Measurements from ENCODE around the gene CDKL1.

Gene CDKL1

GRCh38 chr14:50407111-50407812, 10.6 kb upstream of the CDKL1 start:
- TF ChIP-seq REST (IDR thresholded peaks at IDR 0.05; ENCODE audit: low read depth) (no peak), NFIC (IDR thresholded peaks at IDR 0.05) (no peak), EP300 (IDR thresholded peaks at IDR 0.05; ENCODE audit: borderline replicate concordance) (no peak)

DNA sequence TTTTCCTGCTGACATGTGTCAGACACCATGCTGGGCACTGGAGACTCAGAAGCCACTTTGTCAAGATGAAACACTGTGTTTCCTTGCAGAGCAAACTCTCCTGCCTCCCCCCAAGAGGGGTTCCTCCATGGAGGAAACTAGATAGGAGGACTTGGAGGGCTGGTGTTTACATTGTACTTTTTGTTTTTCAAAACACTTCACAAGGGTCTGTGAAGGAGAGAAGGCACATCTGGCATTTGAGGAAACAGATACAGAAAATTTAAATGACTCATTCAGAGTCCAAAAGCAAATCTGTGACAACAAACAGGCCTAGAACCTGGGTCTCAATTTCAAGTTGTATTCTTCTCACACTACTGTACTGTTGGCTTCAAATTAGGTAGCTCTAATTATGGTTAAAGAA, 6.7 kb upstream of the CDKL1 start:
- TF ChIP-seq CEBPB (IDR thresholded peaks at IDR 0.05) = no peak
- TF ChIP-seq FOXM1 (IDR thresholded peaks at IDR 0.05; ENCODE audit: borderline replicate concordance, low read depth) = no peak
- no peak for TF ChIP-seq TEAD4 (IDR thresholded peaks at IDR 0.05)
- no peak for TF ChIP-seq MAX (IDR thresholded peaks at IDR 0.05)
- no peak for TF ChIP-seq TCF12 (IDR thresholded peaks at IDR 0.05; ENCODE audit: low read depth)
- no peak for TF ChIP-seq USF1 (IDR thresholded peaks at IDR 0.05)
- TF ChIP-seq EP300 (IDR thresholded peaks at IDR 0.05; ENCODE audit: borderline replicate concordance) = no peak
- TF ChIP-seq NFIC (IDR thresholded peaks at IDR 0.05) = no peak
- no peak for TF ChIP-seq ZBTB7A (IDR thresholded peaks at IDR 0.05; ENCODE audit: low read depth)
- TF ChIP-seq YY1 (IDR thresholded peaks at IDR 0.05; ENCODE audit: low read depth) = no peak
- TF ChIP-seq CREB1 (IDR thresholded peaks at IDR 0.05; ENCODE audit: low read depth) = no peak
- no peak for TF ChIP-seq TAF1 (IDR thresholded peaks at IDR 0.05; ENCODE audit: low read depth)
- TF ChIP-seq REST (IDR thresholded peaks at IDR 0.05; ENCODE audit: low read depth) = no peak
- TF ChIP-seq EGR1 (IDR thresholded peaks at IDR 0.05) = no peak
- no peak for TF ChIP-seq RAD21 (IDR thresholded peaks at IDR 0.05; ENCODE audit: low read depth)

GRCh38 chr14:50402965-50403364, 6.3 kb upstream of the CDKL1 start:
- no peak for TF ChIP-seq FOXM1 (IDR thresholded peaks at IDR 0.05; ENCODE audit: borderline replicate concordance, low read depth)
- no peak for TF ChIP-seq MAX (IDR thresholded peaks at IDR 0.05)
- TF ChIP-seq EP300 (IDR thresholded peaks at IDR 0.05; ENCODE audit: borderline replicate concordance) = no peak
- TF ChIP-seq EGR1 (IDR thresholded peaks at IDR 0.05) = no peak
- no peak for TF ChIP-seq REST (IDR thresholded peaks at IDR 0.05; ENCODE audit: low read depth)
- TF ChIP-seq CEBPB (IDR thresholded peaks at IDR 0.05) = no peak
- TF ChIP-seq YY1 (IDR thresholded peaks at IDR 0.05; ENCODE audit: low read depth) = no peak
- no peak for TF ChIP-seq TCF12 (IDR thresholded peaks at IDR 0.05; ENCODE audit: low read depth)
- TF ChIP-seq NFIC (IDR thresholded peaks at IDR 0.05) = no peak
- no peak for TF ChIP-seq ZBTB7A (IDR thresholded peaks at IDR 0.05; ENCODE audit: low read depth)
- TF ChIP-seq CREB1 (IDR thresholded peaks at IDR 0.05; ENCODE audit: low read depth) = no peak
- TF ChIP-seq TAF1 (IDR thresholded peaks at IDR 0.05; ENCODE audit: low read depth) = no peak
- no peak for TF ChIP-seq USF1 (IDR thresholded peaks at IDR 0.05)
- no peak for TF ChIP-seq TEAD4 (IDR thresholded peaks at IDR 0.05)
- TF ChIP-seq RAD21 (IDR thresholded peaks at IDR 0.05; ENCODE audit: low read depth) = no peak

GRCh38 chr14:50400461-50400860, 3.8 kb upstream of the CDKL1 start:
- TF ChIP-seq NFIC (IDR thresholded peaks at IDR 0.05) (no peak), REST (IDR thresholded peaks at IDR 0.05; ENCODE audit: low read depth) (no peak), USF1 (IDR thresholded peaks at IDR 0.05) (no peak), CEBPB (IDR thresholded peaks at IDR 0.05) (no peak), TAF1 (IDR thresholded peaks at IDR 0.05; ENCODE audit: low read depth) (no peak)
